Measurements from ENCODE around the gene PDE4D. TPM values are rescaled to one million over a fixed set of nuclear protein-coding genes. Genes with fewer than 3 reads are reported as not detected.

The PDE4D gene
- total and polyA plus RNA-seq, 2 of the 4 experiments (the other 2 are of a cell fraction) = 1.4 to 7.9 TPM

- POLR2A ChIA-PET (ENCODE audit: unreplicated experiment) = no interaction called here
- DNase-seq = no peak
- Histone ChIP-seq H3K14ac (replicated peaks; ENCODE audit: low read depth, low read length) (no peak overlapping the region), H3K56ac (ENCODE audit: extremely low read depth, insufficient read depth, low read length) (no peak overlapping the region), H3K18ac (ENCODE audit: low read depth, low read length) (no peak overlapping the region), H4K8ac (ENCODE audit: low read depth in 2 of 2, low read length in 2 of 2) (no peak overlapping the region), H3K4me1 (ENCODE audit: control insufficient read depth, insufficient read depth, low read length) (no peaks in the 10 kb centered on the region), H2AK9ac (replicated peaks; ENCODE audit: low read depth, low read length, poor library complexity) (no peak overlapping the region), H4K5ac (ENCODE audit: low read depth, low read length) (no peak overlapping the region), H2BK5ac (ENCODE audit: low read depth, low read length, poor library complexity, severe bottlenecking) (no peak overlapping the region), H4K20me1 (ENCODE audit: insufficient read depth, low read length) (no peaks in the 10 kb centered on the region), H3K4me2 (ENCODE audit: low read depth, low read length) (no peak overlapping the region), H2BK15ac (ENCODE audit: low read depth, low read length) (no peak overlapping the region), H3K4me3 (ENCODE audit: insufficient read depth, low read depth, low read length) (no peak overlapping the region), H3K4ac (ENCODE audit: low read depth, low read length) (no peak overlapping the region), H3K27me3 (ENCODE audit: control insufficient read depth, insufficient read depth, low read length) (no peaks in the 10 kb centered on the region), H2BK120ac (ENCODE audit: low read depth, low read length) (no peak overlapping the region), H3K9ac (ENCODE audit: low read depth, low read length) (no peak overlapping the region), H2BK20ac (ENCODE audit: low read depth, low read length) (no peak overlapping the region), H3K9me1 (ENCODE audit: insufficient read depth, low read length) (no peaks in the 10 kb centered on the region), H2AFZ (replicated peaks; ENCODE audit: low read length, poor library complexity) (no peak overlapping the region), H3K9me3 (ENCODE audit: control insufficient read depth, insufficient read depth, low read length) (no peaks in the 10 kb centered on the region), H4K91ac (ENCODE audit: insufficient read depth, low read depth, low read length) (no peak overlapping the region), H3K79me1 (ENCODE audit: low read depth in 1 of 2, low read length in 2 of 2) (no peaks in the 10 kb centered on the region), H2AK5ac (ENCODE audit: low read depth, low read length) (no peak overlapping the region), H3K23ac (ENCODE audit: low read depth, low read length) (no peak overlapping the region), H3K27ac (ENCODE audit: insufficient read depth, low read length) (no peak overlapping the region), H3K36me3 (ENCODE audit: control insufficient read depth, insufficient read depth, low read length) (no peaks in the 10 kb centered on the region)
- in situ Hi-C loops (cut with MboI; ENCODE audit: low sequenced_read_pairs) = no loop called here
- CTCF ChIA-PET = no interaction called here
- intact Hi-C loops (cut with micrococcal nuclease) = no loop called here
- ATAC-seq (ENCODE audit: low read depth) = no peak
- dilution Hi-C loops (cut with HindIII; ENCODE audit: low sequenced_read_pairs, unreplicated experiment) = no loop called here
- BruUV-seq (replicated peaks) = no TSS peak
- no CpG with 5 or more reads among the region's 2 CpGs for WGBS, 2 experiments (ENCODE audit: extremely low coverage in 2 of 2, insufficient read length in 1 of 2)
- TF ChIP-seq RCOR1 (IDR thresholded peaks at IDR 0.05; ENCODE audit: insufficient replicate concordance, low read length) (no peak), CTCF (conservative IDR thresholded peaks at IDR 0.05; ENCODE audit: low read depth, low read length) (no peak), MAFK (IDR thresholded peaks at IDR 0.05; ENCODE audit: low read depth, low read length) (no peak), POLR2A (IDR thresholded peaks at IDR 0.05; ENCODE audit: low read depth, low read length) (no peak), SMC3 (IDR thresholded peaks at IDR 0.05; ENCODE audit: low read depth, low read length) (no peak), FOS (IDR thresholded peaks at IDR 0.05; ENCODE audit: low read depth, low read length) (no peak), CEBPB (IDR thresholded peaks at IDR 0.05; ENCODE audit: low read depth, low read length) (no peak), CHD1 (IDR thresholded peaks at IDR 0.05; ENCODE audit: low read depth, low read length) (no peak), MXI1 (IDR thresholded peaks at IDR 0.05; ENCODE audit: borderline replicate concordance, low read depth, low read length) (no peak), RFX5 (IDR thresholded peaks at IDR 0.05; ENCODE audit: low read depth, low read length) (no peak), ELK1 (IDR thresholded peaks at IDR 0.05; ENCODE audit: borderline replicate concordance, low read depth, low read length) (no peak), NFE2L2 (IDR thresholded peaks at IDR 0.05; ENCODE audit: low read depth, low read length) (no peak), MAZ (IDR thresholded peaks at IDR 0.05; ENCODE audit: borderline replicate concordance, low read depth, low read length) (no peak), RAD21 (IDR thresholded peaks at IDR 0.05; ENCODE audit: low read length) (no peak)
- TF ChIP-seq, protein P1, sequence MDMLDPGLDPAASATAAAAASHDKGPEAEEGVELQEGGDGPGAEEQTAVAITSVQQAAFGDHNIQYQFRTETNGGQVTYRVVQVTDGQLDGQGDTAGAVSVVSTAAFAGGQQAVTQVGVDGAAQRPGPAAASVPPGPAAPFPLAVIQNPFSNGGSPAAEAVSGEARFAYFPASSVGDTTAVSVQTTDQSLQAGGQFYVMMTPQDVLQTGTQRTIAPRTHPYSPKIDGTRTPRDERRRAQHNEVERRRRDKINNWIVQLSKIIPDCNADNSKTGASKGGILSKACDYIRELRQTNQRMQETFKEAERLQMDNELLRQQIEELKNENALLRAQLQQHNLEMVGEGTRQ (IDR thresholded peaks at IDR 0.05; ENCODE audit: low read depth, low read length) = no peak
Measured at GRCh38 chr5:59528202-59528862, 365.2 kb downstream of the PDE4D start.

Data from IMR-90 (cell line).